Heart left ventricle (tissue), 16 donors: Measurements from ENCODE around the gene MYO1E. TPM values are rescaled to one million over a fixed set of nuclear protein-coding genes. Genes with fewer than 3 reads are reported as not detected.

Experiments used
- ATAC-seq, 4 donors: fragments of 200-7000 bp; cut with Tn5 transposase; one replicate each; pipeline ENCODE4 v1.9.1; 2020 to 2022; ENCODE audit warnings: moderate library complexity in 4 of 4, mild to moderate bottlenecking in 3 of 4, moderate number of reproducible peaks in 1 of 4
- DNase-seq, 5 donors: peaks; one replicate each; pipeline ENCODE4 v3.0.0-alpha.2; 2020
- H3K27ac ChIP-seq, 12 donors: fragments of 200-600 bp; sonication (generic) in 4 of 12; one replicate each; pipeline versions ENCODE4 v1.5.0 to v1.8.0; 2016 to 2022; ENCODE audit warnings: mild to moderate bottlenecking in 2 of 12
- H3K27me3 ChIP-seq, 9 donors: fragments of 200-600 bp; sonication (generic) in 2 of 9; one replicate each; pipeline versions ENCODE4 v1.5.1 to v1.8.0; 2016 to 2022; ENCODE audit warnings: mild to moderate bottlenecking in 3 of 9
- H3K36me3 ChIP-seq, 9 donors: fragments of 200-600 bp; sonication (generic) in 2 of 9; one replicate each; pipeline versions ENCODE4 v1.5.0 to v1.8.0; 2018 to 2022; ENCODE audit warnings: mild to moderate bottlenecking in 2 of 9
- H3K4me1 ChIP-seq, 12 donors: fragments of 200-600 bp; sonication (generic) in 4 of 12; one replicate each; pipeline versions ENCODE4 v1.5.0 to v1.8.0; 2016 to 2022; ENCODE audit warnings: mild to moderate bottlenecking in 3 of 12
- H3K4me3 ChIP-seq, 12 donors: fragments of 200-600 bp; sonication (generic) in 4 of 12; one replicate each; pipeline versions ENCODE4 v1.5.0 to v1.8.0; 2017 to 2022; ENCODE audit warnings: mild to moderate bottlenecking in 9 of 12, moderate library complexity in 4 of 12
- H3K9me3 ChIP-seq, 12 donors: fragments of 200-600 bp; sonication (generic) in 4 of 12; one replicate each; pipeline versions ENCODE4 v1.5.0 to v1.8.0; 2016 to 2022; ENCODE audit warnings: mild to moderate bottlenecking in 1 of 12
- POLR2A ChIP-seq, 2 donors: fragments of 450-650 bp; IDR thresholded peaks; one replicate each; pipeline ENCODE4 v1.6.1; 2017; ENCODE audit warnings: antibody characterized with exemption in 2 of 2, mild to moderate bottlenecking in 2 of 2, moderate library complexity in 2 of 2
- WGBS, 4 donors: extraction: QIAGEN DNeasy Blood & Tissue Kit in 2 of 4; methylation state at CpG; one replicate each; pipeline versions ENCODE4 v1.1.5 to v1.1.7; 2013 to 2018; 5-methylcytosine and 5-hydroxymethylcytosine counted together
- intact Hi-C, 10 donors: fragments of 100-400 bp; cut with DNase I; formaldehyde crosslinking; loops; one replicate each; pipeline versions ENCODE4 v1.11.1 to v1.14.2; 2022
- polyA plus RNA-seq, 2 donors: library from polyadenylated mRNA; stranded (reverse); fragments of 200-250 nt; gene quantifications; one replicate each; pipeline ENCODE4 v1.2.3, GENCODE V29; 2013
- total RNA-seq, 9 donors: library from RNA; depleted of rRNA in 2 of 9; stranded (reverse); fragments of >200 nt in 2 of 9; fragmentation: NEBNext Ultra II Directional in 3 of 9; extraction: Animal tissue kit (Norgen Biotek cat#: 25700) in 3 of 9; gene quantifications; one replicate each; pipeline versions ENCODE4 v1.1.0 to v1.2.4, GENCODE V29; 2016 to 2023
- TF ChIP-seq, protein P1 (sequence below), 12 donors: fragments of 200-600 bp; sonication (generic) in 4 of 12; IDR thresholded peaks; one replicate each; pipeline versions ENCODE4 v1.5.0 to v1.8.0; 2018 to 2022; ENCODE audit warnings: antibody characterized with exemption in 12 of 12, mild to moderate bottlenecking in 5 of 12
- donor health status: ischemic (EF 13 %, LVEDD 7.1; RV severe dilation, severe dysfunction).
- donor health status: healthy with polysubstance abuse.
- donor health status: DM: no; HTN: yes; CAD: no.
- donor health status: DM: no; HTN: no; CAD: no.
- donor health status: ischemic (EF 25% LVEDD 6.9; RV normal size, moderate dysfunction).
- donor health status: ischemic (EF 25% LVEDD 5.7; RV mildly dilated, moderate dysfunction).
- donor health status: healthy.
- donor health status: DM: yes; HTN: yes; CAD: no.
- donor health status: ischemic (EF 35%, LVEDD 5.7; RV mildly dilated, moderate dysfunction).
- donor health status: nonischemic (EF 11% LVEDD 7.7; RV severe dilation, severe dysfunction).
- donor health status: DM: yes; HTN: yes; CAD: no.
- donor health status: PGD.
- donor health status: ischemic (EF 29% LVEDD 5.4; RV normal size, mild dysfunction).
- donor health status: nonischemic (EF 23%, LVEDD 6.1; RV moderate dilation, normal function).

The MYO1E gene
- total and polyA plus RNA-seq, 11 donors, result 8.5 to 98.6 (median 25.2) TPM

DNA sequence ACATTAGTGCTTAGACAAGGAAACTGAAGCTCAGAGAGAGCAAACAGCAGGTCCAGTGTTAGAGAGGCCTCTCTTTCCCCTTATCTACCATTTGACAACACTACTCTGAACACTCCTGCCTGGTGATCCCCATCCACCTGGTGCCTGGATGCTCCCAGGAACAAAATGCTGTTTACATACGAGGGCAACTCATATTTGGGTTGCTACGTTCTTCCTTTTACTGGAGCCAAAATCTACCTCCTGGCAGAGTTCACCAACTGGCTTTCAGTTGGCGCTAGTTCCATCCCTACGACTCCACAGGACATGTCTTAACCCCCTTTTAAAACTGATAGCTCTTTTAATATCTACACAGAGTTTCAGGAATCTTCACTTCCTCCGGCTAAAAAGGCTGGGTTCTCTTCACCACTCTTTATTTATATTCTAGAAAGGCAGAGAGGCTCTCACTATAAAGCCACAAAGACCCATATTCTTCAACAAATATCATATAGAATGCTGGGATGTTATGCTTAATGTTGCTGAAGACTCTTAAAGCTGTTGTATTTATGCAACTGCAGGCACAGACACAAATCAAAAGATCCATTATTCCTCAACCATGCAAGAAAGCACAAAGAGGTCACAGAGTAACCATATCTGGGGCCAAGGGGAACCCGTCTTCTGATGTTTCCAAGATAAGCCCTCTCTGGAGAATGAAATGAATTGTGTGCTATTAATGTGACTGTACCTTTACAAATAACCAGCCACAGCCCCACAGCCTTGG is 219.8 kb downstream of the MYO1E start:
- Histone ChIP-seq H3K27me3 (no peaks in the 10 kb centered on the region), H3K36me3 (peaks cover 2 to 91% (median 76%) of the 10 kb centered on the region in 9 donors), H3K9me3 (no peaks in the 10 kb centered on the region), H3K4me3 (no peak overlapping the region), H3K4me1 (peaks cover 0 to 4% (median 0%) of the 10 kb centered on the region in 12 donors), H3K27ac (no peak overlapping the region)
- no peak for ATAC-seq
- intact Hi-C loops, result no loop called here
- DNase-seq, result no peak
- TF ChIP-seq, protein P1, sequence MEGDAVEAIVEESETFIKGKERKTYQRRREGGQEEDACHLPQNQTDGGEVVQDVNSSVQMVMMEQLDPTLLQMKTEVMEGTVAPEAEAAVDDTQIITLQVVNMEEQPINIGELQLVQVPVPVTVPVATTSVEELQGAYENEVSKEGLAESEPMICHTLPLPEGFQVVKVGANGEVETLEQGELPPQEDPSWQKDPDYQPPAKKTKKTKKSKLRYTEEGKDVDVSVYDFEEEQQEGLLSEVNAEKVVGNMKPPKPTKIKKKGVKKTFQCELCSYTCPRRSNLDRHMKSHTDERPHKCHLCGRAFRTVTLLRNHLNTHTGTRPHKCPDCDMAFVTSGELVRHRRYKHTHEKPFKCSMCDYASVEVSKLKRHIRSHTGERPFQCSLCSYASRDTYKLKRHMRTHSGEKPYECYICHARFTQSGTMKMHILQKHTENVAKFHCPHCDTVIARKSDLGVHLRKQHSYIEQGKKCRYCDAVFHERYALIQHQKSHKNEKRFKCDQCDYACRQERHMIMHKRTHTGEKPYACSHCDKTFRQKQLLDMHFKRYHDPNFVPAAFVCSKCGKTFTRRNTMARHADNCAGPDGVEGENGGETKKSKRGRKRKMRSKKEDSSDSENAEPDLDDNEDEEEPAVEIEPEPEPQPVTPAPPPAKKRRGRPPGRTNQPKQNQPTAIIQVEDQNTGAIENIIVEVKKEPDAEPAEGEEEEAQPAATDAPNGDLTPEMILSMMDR (IDR thresholded peaks at IDR 0.05), result no peak
- no peak for TF ChIP-seq POLR2A (IDR thresholded peaks at IDR 0.05)
- WGBS, 4 donors, result 92 to 96% (median 94%) methylated on average over 6 of the region's 6 CpGs

DNA sequence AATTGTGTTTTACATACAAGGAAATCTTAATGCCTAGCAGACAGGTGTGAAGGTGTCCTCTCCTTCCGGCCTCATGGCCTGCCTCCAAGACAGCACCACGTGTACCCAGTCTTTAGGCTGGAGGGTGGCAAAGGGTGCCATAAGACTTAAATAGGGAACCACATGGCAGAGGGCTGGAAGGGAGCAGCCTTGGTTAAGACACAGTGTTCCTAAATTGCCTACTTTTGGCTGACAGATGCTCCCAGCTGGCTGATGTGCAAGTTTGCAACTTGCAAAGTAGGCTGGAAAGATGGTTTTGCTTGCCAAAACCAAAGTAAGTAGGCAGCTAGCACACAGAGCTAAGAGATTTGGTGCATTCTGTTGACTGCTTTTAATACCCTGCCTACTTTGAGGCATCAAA is 222.5 kb downstream of the MYO1E start:
- Histone ChIP-seq H3K9me3 (no peaks in the 10 kb centered on the region), H3K36me3 (peaks cover 2 to 87% (median 74%) of the 10 kb centered on the region in 9 donors), H3K27me3 (no peaks in the 10 kb centered on the region), H3K27ac (no peak overlapping the region), H3K4me1 (peaks cover 0 to 4% (median 0%) of the 10 kb centered on the region in 12 donors), H3K4me3 (no peak overlapping the region)
- intact Hi-C loops, result no loop called here
- 76 to 88% (median 80%) methylated on average over 2 of the region's 2 CpGs for WGBS, 4 donors
- no peak for ATAC-seq
- TF ChIP-seq, protein P1 (IDR thresholded peaks at IDR 0.05), result no peak
- no peak for TF ChIP-seq POLR2A (IDR thresholded peaks at IDR 0.05)
- DNase-seq, result no peak

DNA sequence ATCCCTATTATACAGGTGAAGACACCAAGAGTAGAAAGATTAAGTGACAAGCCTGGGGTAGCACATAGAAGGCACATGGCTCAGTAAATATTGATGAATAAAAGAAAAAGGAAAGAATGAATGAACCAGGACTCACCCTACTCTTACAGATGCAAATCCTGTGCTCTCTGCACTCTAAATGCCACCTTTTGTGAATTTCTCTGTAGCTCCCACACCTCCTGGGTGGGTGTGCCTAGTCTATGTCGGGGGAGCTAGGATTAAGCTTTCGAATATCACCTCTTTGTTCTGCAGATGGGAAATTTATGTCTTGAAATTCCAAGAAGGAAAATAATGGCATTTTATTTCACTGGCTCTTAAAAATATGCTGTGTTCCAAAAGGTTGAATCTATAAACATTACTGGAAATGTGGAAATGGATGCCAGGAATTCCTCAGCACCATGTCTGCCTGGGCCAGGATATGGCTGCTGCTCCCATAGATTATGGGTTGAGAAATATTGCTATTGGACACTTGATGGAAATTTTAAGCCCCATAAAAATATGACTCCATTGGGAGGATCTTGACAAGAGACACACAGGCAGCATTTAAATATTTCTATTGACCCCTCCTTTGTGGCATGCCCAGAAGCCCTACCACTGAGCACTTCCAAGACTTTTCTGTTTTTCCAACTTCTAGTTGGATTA is 224.4 kb downstream of the MYO1E start:
- 87 to 93% (median 90%) methylated on average over 2 of the region's 2 CpGs for WGBS, 4 donors

More for the DNA sequence above, 224.4 kb downstream of the MYO1E start:
- Histone ChIP-seq H3K36me3 (peaks cover under 1 to 82% (median 64%) of the 10 kb centered on the region in 9 donors), H3K27me3 (no peaks in the 10 kb centered on the region), H3K9me3 (no peaks in the 10 kb centered on the region), H3K4me3 (no peak overlapping the region), H3K27ac (no peak overlapping the region), H3K4me1 (peaks cover 0 to 4% (median 0%) of the 10 kb centered on the region in 12 donors)
- TF ChIP-seq, protein P1 (IDR thresholded peaks at IDR 0.05), result no peak
- TF ChIP-seq POLR2A (IDR thresholded peaks at IDR 0.05), result no peak
- ATAC-seq (no peak), DNase-seq (no peak)
- intact Hi-C loops, result loop anchor here in 1 of 10 donors (10.0 kb wide), 1 partner anchor 173 kb away; no protein-coding TSS in a partner anchor
